Transverse colon (tissue), 4 donors: ENCODE results near the gene SLC5A9. TPM values are rescaled to one million over a fixed set of nuclear protein-coding genes. Genes with fewer than 3 reads are reported as not detected.

Source experiments
- DNase-seq: peaks from one replicate; pipeline ENCODE4 v3.0.0-alpha.2; 2019
- H3K27ac ChIP-seq, 4 donors: fragments of 200-600 bp; sonication (generic); 2 replicates each; pipeline ENCODE4 v1.5.1; 2016 to 2018; ENCODE audit warnings: inconsistent platforms in 4 of 4
- H3K27me3 ChIP-seq: fragments of 200-600 bp; sonication (generic); 2 replicates; pipeline ENCODE4 v1.5.1; 2017; ENCODE audit warnings: inconsistent platforms
- H3K36me3 ChIP-seq, 4 donors: fragments of 200-600 bp; sonication (generic); 2 replicates each; pipeline ENCODE4 v1.5.1; 2017 to 2019; ENCODE audit warnings: inconsistent platforms in 4 of 4
- H3K4me1 ChIP-seq, 4 donors: fragments of 200-600 bp; sonication (generic); 2 replicates each; pipeline ENCODE4 v1.5.1; 2017 to 2020; ENCODE audit warnings: inconsistent platforms in 4 of 4
- H3K4me3 ChIP-seq, 4 donors: fragments of 200-600 bp; sonication (generic); 1 replicate in 1 of 4; 2 replicates in 3 of 4; pipeline versions ENCODE4 v1.5.1 to v1.6.1; 2017 to 2019; ENCODE audit warnings: inconsistent platforms in 4 of 4
- H3K9me3 ChIP-seq, 2 donors: fragments of 200-600 bp; sonication (generic); 2 replicates each; pipeline ENCODE4 v1.5.1; 2017 to 2019; ENCODE audit warnings: inconsistent platforms in 2 of 2
- EP300 ChIP-seq: sonication (generic); formaldehyde crosslinking; IDR thresholded peaks from one replicate; pipeline ENCODE4 v1.6.1; 2017; ENCODE audit warnings: antibody characterized with exemption, low read depth
- POLR2A ChIP-seq: fragments of 450-650 bp; IDR thresholded peaks from one replicate; pipeline ENCODE4 v1.6.1; 2016; ENCODE audit warnings: antibody characterized with exemption, mild to moderate bottlenecking, moderate library complexity
- POLR2AphosphoS5 ChIP-seq, 3 donors: sonication (generic); formaldehyde crosslinking; IDR thresholded peaks; one replicate each; pipeline ENCODE4 v1.6.1; 2016; ENCODE audit warnings: antibody characterized with exemption in 3 of 3
- WGBS, 2 donors: methylation state at CpG; one replicate each; pipeline ENCODE4 v1.1.5; 2018; ENCODE audit warnings: low coverage in 1 of 2; 5-methylcytosine and 5-hydroxymethylcytosine counted together
- in situ Hi-C, 4 donors: fragments of 200-750 bp; cut with MboI; loops; one replicate each; pipeline versions ENCODE4 v1.15.0 to v1.15.1; 2017; ENCODE audit warnings: low sequenced_read_pairs in 3 of 4, low pct_ligation_motif_present in 1 of 4, low pct_unique_long_range_greater_than_20kb in 1 of 4
- intact Hi-C: fragments of 100-400 bp; cut with DNase I; formaldehyde crosslinking; loops from one replicate; pipeline ENCODE4 v1.15.1; 2023; ENCODE audit warnings: low total_unique reads
- total RNA-seq, 4 donors: library from RNA; depleted of rRNA; stranded (reverse); fragments of >200 nt; gene quantifications; one replicate each; pipeline ENCODE4 v1.1.0, GENCODE V29; 2016
- TF ChIP-seq, protein P1 (sequence below), 5 experiments: fragments of 200-600 bp in 3 of 5; fragments of 450-650 bp in 2 of 5; sonication (generic) in 3 of 5; IDR thresholded peaks; 1 replicate in 2 of 5; 2 replicates in 3 of 5; pipeline ENCODE4 v1.5.1; 2016 to 2017; ENCODE audit warnings: antibody characterized with exemption in 5 of 5, inconsistent platforms in 3 of 5, mild to moderate bottlenecking in 2 of 5, moderate library complexity in 1 of 5

Gene SLC5A9
- total RNA-seq, result 10 to 100 TPM in 1 of 4 donors, 1 to 10 TPM in 2, not detected in 1; 2.2 to 15.2 (median 3.0) TPM

DNA sequence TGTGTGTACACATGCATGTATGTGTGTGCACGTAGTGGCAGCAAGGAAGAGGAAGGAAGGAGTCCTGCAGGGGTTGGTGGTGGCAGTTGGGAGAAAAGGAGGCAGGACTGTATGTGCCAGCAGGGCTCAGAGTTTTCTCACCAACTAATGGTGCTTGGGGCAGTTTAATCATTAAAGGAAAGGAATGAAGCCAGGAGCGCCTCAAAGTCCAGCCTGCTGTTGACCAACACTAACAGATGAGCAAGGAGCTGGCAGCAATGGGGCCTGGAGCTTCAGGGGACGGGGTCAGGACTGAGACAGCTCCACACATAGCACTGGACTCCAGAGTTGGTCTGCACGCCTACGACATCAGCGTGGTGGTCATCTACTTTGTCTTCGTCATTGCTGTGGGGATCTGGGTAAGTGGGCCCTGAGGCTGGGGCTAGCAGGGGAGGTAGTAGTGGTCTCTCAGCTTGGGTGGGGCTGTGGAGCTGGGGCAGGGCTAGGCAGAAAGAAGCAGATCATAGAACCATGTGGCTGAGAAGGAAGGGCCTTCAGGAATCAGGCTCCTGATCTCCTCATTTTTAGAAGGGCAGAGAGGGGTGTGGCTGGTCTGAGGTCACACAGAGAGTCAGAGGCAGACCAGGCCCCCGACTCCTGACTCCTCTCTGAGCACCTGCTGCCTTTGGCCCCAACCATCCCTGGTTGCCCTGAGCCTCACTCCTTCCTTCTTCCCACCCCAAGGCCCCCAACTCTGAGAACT is at the start of gene SLC5A9:
SLC5A9 (plus strand) TSS at position 216 of the 742 bp plus-strand sequence; CDS start at position 237, 21 bp downstream.
- H3K27ac ChIP-seq, result peak within 1 kb of the TSS in 1 of 4 donors; percentile 49
- 77 to 85% methylated on average over 2 to 8 of the region's 8 CpGs for whole genome bisulfite sequencing, 2 donors
- no peaks in the 10 kb centered on the region for H3K27me3 ChIP-seq
- peak; percentile 35 for DNase-seq
- intact Hi-C loops (no loop called here), in situ Hi-C loops (loop anchor here in 2 of 4 donors (25.0 kb wide), 2 partner anchors 110 to 485 kb away; no protein-coding TSS in a partner anchor)
- H3K4me1 ChIP-seq, result peaks cover 6 to 17% (median 9%) of the 10 kb centered on the region in 4 donors
- no peaks in the 10 kb centered on the region for H3K9me3 ChIP-seq
- H3K36me3 ChIP-seq, result no peaks in the 10 kb centered on the region
- H3K4me3 ChIP-seq, result no peak within 1 kb of the TSS
- TF ChIP-seq EP300 (no peak), POLR2AphosphoS5 (IDR thresholded peaks at IDR 0.05) (no peak), POLR2A (no peak)
- TF ChIP-seq, protein P1, sequence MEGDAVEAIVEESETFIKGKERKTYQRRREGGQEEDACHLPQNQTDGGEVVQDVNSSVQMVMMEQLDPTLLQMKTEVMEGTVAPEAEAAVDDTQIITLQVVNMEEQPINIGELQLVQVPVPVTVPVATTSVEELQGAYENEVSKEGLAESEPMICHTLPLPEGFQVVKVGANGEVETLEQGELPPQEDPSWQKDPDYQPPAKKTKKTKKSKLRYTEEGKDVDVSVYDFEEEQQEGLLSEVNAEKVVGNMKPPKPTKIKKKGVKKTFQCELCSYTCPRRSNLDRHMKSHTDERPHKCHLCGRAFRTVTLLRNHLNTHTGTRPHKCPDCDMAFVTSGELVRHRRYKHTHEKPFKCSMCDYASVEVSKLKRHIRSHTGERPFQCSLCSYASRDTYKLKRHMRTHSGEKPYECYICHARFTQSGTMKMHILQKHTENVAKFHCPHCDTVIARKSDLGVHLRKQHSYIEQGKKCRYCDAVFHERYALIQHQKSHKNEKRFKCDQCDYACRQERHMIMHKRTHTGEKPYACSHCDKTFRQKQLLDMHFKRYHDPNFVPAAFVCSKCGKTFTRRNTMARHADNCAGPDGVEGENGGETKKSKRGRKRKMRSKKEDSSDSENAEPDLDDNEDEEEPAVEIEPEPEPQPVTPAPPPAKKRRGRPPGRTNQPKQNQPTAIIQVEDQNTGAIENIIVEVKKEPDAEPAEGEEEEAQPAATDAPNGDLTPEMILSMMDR (IDR thresholded peaks at IDR 0.05), result no peak

DNA sequence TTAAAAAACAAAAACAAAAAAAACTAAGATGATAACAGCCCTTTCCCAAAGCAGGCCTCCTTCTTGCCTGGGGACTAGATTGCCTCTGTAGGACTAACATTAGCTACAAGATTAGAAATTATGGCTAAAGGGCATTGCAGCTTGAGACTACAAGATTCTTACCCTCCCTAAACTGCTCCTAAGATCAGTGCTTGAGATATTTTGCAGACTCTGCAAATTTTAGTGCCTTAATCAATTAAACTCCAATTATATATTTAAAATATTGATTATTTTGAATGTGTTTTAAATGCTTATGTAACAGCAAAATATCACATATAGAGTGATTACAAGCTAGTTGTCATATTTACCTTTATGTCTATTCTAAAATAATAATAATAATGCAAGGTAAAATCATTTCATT is 47.4 kb upstream of the SLC5A9 start:
- no peak for DNase-seq
- no peak overlapping the region for H3K4me3 ChIP-seq
- TF ChIP-seq, protein P1 (IDR thresholded peaks at IDR 0.05), result no peak
- TF ChIP-seq EP300, result no peak
- TF ChIP-seq POLR2AphosphoS5 (IDR thresholded peaks at IDR 0.05), result no peak
- no peak for TF ChIP-seq POLR2A
- no peaks in the 10 kb centered on the region for H3K9me3 ChIP-seq
- intact Hi-C loops, result no loop called here
- no peaks in the 10 kb centered on the region for H3K36me3 ChIP-seq
- no peaks in the 10 kb centered on the region for H3K4me1 ChIP-seq
- no peak overlapping the region for H3K27ac ChIP-seq
- H3K27me3 ChIP-seq, result no peaks in the 10 kb centered on the region
- in situ Hi-C loops, result no loop called here

DNA sequence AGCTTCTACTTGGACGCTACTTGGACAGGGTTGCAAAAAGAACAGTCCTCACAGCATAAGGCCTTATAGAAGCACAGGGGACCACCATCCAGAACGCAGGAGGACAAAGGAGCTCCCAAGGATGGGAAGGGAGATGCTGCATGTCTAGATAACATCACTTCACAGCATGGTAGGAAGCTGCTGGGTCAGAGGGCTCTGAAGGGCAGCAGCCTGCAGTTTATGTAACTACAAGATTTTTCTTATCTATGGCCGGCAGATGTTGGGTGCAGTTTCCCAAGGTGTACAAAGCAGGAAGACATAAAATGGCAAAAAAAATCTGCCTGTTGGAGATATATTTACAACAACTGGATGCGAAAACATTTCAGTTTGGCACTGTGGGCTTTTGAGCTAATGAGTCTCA is 45.3 kb upstream of the SLC5A9 start:
- Histone ChIP-seq H3K4me3 (no peak overlapping the region), H3K4me1 (no peaks in the 10 kb centered on the region), H3K36me3 (no peaks in the 10 kb centered on the region), H3K27ac (no peak overlapping the region), H3K27me3 (no peaks in the 10 kb centered on the region), H3K9me3 (no peaks in the 10 kb centered on the region)
- no peak for DNase-seq
- in situ Hi-C loops (no loop called here), intact Hi-C loops (no loop called here)
- 43 to 49% methylated on average over 4 of the region's 4 CpGs for WGBS, 2 donors
- TF ChIP-seq POLR2A (no peak), EP300 (no peak), POLR2AphosphoS5 (IDR thresholded peaks at IDR 0.05) (no peak)
- TF ChIP-seq, protein P1 (IDR thresholded peaks at IDR 0.05), result no peak

DNA sequence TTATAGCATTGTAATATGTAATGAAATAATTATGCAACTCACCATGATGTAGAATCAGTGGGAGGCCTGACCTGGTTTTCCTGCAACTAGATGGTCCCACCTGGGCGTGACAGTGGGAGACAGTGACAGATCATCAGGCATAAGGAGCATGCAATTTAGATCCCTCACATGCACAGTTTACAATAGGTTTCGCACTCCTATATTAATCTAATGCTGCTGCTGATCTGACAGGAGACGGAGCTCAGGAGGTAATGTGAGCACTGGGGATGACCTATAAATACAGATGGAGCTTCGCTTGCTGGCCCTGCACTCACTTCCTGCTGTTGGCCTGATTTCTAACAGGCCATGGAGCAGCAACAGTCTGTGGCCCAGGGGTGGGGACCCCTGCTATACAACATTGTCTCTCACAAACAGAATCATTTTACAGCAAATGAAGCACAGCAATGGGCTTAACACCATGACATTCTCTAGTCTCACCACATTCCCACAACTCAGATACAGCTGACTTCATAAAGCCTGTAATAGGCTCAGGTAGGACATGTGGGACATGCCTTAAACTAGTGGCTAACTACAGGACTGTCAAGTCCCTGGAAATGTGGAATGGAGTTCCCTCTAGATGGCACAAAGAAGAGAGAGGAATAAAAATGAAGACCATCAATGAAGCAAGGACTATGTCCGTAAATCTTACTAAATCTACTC is 40.7 kb upstream of the SLC5A9 start:
- TF ChIP-seq POLR2AphosphoS5 (IDR thresholded peaks at IDR 0.05) (no peak), EP300 (no peak), POLR2A (no peak)
- TF ChIP-seq, protein P1 (IDR thresholded peaks at IDR 0.05), result no peak
- no peaks in the 10 kb centered on the region for H3K27me3 ChIP-seq
- intact Hi-C loops, result no loop called here
- no peak overlapping the region for H3K4me3 ChIP-seq
- no peak for DNase-seq
- no peaks in the 10 kb centered on the region for H3K9me3 ChIP-seq
- WGBS, 2 donors, result 80 to 89% methylated on average over 1 to 5 of the region's 5 CpGs
- H3K36me3 ChIP-seq, result no peaks in the 10 kb centered on the region
- H3K4me1 ChIP-seq, result no peaks in the 10 kb centered on the region
- in situ Hi-C loops, result no loop called here
- H3K27ac ChIP-seq, result no peak overlapping the region
